Pancreas (tissue), 10 donors: ENCODE measurements around the gene EPHB3. TPM values are rescaled to one million over a fixed set of nuclear protein-coding genes. Genes with fewer than 3 reads are reported as not detected.

Source experiments
- ATAC-seq, 4 donors: fragments of 200-7000 bp; cut with Tn5 transposase; one replicate each; pipeline versions ENCODE4 v1.8.0 to v1.9.1; 2020; ENCODE audit warnings: mild to moderate bottlenecking in 4 of 4, moderate library complexity in 4 of 4
- DNase-seq, 6 donors: peaks; one replicate each; pipeline ENCODE4 v3.0.0-alpha.2; 2020
- FAIRE-seq: peaks from 2 replicates; lab custom pipeline; 2012; peaks lifted over from hg19 to GRCh38; lab: Jason Lieb, UNC
- H3K27ac ChIP-seq, 4 donors: fragments of 200-600 bp; sonication (generic); 1 replicate in 3 of 4; 2 replicates in 1 of 4; pipeline versions ENCODE4 v1.5.0 to v1.8.0; 2020
- H3K27me3 ChIP-seq, 4 donors: fragments of 200-600 bp; one replicate each; pipeline ENCODE4 v1.8.0; 2021
- H3K36me3 ChIP-seq, 3 donors: fragments of 200-600 bp; sonication (generic) in 1 of 3; one replicate each; pipeline versions ENCODE4 v1.5.0 to v1.8.0; 2020 to 2021
- H3K4me1 ChIP-seq, 3 donors: fragments of 200-600 bp; one replicate each; pipeline ENCODE4 v1.8.0; 2021
- H3K4me3 ChIP-seq, 4 donors: fragments of 200-600 bp; sonication (generic) in 2 of 4; one replicate each; pipeline versions ENCODE4 v1.5.0 to v1.8.0; 2020 to 2021
- H3K9me3 ChIP-seq, 4 donors: fragments of 200-600 bp; one replicate each; pipeline ENCODE4 v1.8.0; 2021
- WGBS, 2 donors: extraction: QIAGEN DNeasy Blood & Tissue Kit; methylation state at CpG; one replicate each; pipeline ENCODE4 v1.1.7; 2013; 5-methylcytosine and 5-hydroxymethylcytosine counted together
- intact Hi-C, 3 donors: fragments of 100-400 bp; cut with DNase I; formaldehyde crosslinking; loops; one replicate each; pipeline versions ENCODE4 v1.11.1 to v1.14.2; 2022
- polyA plus RNA-seq, 2 donors: library from polyadenylated mRNA; stranded (reverse); fragments of 200-250 nt; gene quantifications; one replicate each; pipeline ENCODE4 v1.2.3, GENCODE V29; 2013
- total RNA-seq, 6 donors: library from RNA; stranded (reverse); fragmentation: NEBNext Ultra II Directional in 4 of 6; extraction: Animal tissue kit (Norgen Biotek cat#: 25700) in 4 of 6; gene quantifications; one replicate each; pipeline versions ENCODE4 v1.2.1 to v1.2.4, GENCODE V29; 2021 to 2023
- TF ChIP-seq, protein P1 (sequence below), 4 donors: fragments of 200-600 bp; sonication (generic) in 3 of 4; IDR thresholded peaks; one replicate each; pipeline versions ENCODE4 v1.5.0 to v1.8.0; 2021; ENCODE audit warnings: antibody characterized with exemption in 4 of 4
- donor health status: healthy with polysubstance abuse.
- donor health status: DM: no; HTN: no; CAD: no; lungs with moderate emphysema.
- donor health status: DM: no; HTN: no; CAD: no.
- donor health status: control.
- donor health status: control.
- donor health status: Bipolar disorder and iron deficiency.
- donor health status: DM: yes; HTN: yes; CAD: no.
- donor health status: DM: no; HTN: no; CAD: no.
- donor health status: DM: no; HTN: no; CAD: no.
- donor health status: DM: yes; HTN: yes; CAD: no.

Gene EPHB3
- total and polyA plus RNA-seq, 8 donors = 5.8 to 17.3 (median 12.5) TPM

DNA sequence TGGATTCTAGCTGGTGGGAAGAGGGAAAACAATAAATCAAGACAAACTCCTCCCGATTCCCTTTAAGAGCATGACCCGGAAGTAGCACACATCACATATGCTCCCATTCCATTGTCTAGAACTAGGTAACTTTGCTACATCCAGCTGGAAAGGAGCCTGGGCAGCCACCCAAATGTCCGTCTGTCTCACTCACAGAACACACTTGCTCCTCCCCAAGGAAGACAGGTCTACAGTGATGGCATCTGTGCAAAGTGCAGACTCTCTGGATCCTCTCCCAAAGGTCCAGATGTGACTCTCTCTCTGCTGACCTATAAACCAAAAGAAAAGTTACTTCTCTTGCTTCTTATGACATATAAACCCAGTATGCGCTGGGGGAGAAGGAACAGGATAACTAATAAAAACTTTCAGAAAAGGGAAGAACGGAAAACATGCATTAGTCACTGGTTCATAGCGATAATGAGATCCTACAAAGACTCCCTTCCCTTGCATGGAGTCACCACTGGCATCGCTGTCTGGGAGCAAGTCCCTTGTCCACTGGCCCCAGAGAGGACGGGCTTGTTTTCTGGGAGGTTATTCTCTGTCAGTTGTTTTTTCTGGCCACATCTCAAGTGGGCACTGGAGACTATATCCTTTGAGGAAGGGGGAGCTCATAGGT, 29.8 kb upstream of the EPHB3 start:
- Histone ChIP-seq H3K27me3 (no peaks in the 10 kb centered on the region), H3K4me3 (no peak overlapping the region), H3K9me3 (no peaks in the 10 kb centered on the region), H3K27ac (no peak overlapping the region), H3K4me1 (no peaks in the 10 kb centered on the region), H3K36me3 (no peaks in the 10 kb centered on the region)
- WGBS, 2 donors = 50 to 57% methylated on average over 8 of the region's 8 CpGs
- DNase-seq = peak in 1 of 6 donors; percentile 34
- no peak for FAIRE-seq
- peak in 1 of 4 donors; percentile 47 for ATAC-seq
- TF ChIP-seq, protein P1, sequence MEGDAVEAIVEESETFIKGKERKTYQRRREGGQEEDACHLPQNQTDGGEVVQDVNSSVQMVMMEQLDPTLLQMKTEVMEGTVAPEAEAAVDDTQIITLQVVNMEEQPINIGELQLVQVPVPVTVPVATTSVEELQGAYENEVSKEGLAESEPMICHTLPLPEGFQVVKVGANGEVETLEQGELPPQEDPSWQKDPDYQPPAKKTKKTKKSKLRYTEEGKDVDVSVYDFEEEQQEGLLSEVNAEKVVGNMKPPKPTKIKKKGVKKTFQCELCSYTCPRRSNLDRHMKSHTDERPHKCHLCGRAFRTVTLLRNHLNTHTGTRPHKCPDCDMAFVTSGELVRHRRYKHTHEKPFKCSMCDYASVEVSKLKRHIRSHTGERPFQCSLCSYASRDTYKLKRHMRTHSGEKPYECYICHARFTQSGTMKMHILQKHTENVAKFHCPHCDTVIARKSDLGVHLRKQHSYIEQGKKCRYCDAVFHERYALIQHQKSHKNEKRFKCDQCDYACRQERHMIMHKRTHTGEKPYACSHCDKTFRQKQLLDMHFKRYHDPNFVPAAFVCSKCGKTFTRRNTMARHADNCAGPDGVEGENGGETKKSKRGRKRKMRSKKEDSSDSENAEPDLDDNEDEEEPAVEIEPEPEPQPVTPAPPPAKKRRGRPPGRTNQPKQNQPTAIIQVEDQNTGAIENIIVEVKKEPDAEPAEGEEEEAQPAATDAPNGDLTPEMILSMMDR (IDR thresholded peaks at IDR 0.05) = no peak
- intact Hi-C loops = loop anchor here in 1 of 3 donors (10.0 kb wide), 1 partner anchor 147 kb away; the partner anchor contains the start of gene CHRD

- TF ChIP-seq, protein P1 (IDR thresholded peaks at IDR 0.05) = no peak
- Histone ChIP-seq H3K4me1 (no peaks in the 10 kb centered on the region), H3K27ac (no peak overlapping the region), H3K36me3 (no peaks in the 10 kb centered on the region), H3K27me3 (no peaks in the 10 kb centered on the region), H3K9me3 (no peaks in the 10 kb centered on the region), H3K4me3 (no peak overlapping the region)
- DNase-seq = no peak
- WGBS, 2 donors = 79 to 81% methylated on average over 8 of the region's 8 CpGs
- no peak for FAIRE-seq
- intact Hi-C loops = loop anchor here in 1 of 3 donors (10.0 kb wide), 1 partner anchor 148 kb away; the partner anchor contains the start of gene CHRD
- ATAC-seq = no peak
Measured at GRCh38 chr3:184532940-184533732, 28.4 kb upstream of the EPHB3 start.

DNA sequence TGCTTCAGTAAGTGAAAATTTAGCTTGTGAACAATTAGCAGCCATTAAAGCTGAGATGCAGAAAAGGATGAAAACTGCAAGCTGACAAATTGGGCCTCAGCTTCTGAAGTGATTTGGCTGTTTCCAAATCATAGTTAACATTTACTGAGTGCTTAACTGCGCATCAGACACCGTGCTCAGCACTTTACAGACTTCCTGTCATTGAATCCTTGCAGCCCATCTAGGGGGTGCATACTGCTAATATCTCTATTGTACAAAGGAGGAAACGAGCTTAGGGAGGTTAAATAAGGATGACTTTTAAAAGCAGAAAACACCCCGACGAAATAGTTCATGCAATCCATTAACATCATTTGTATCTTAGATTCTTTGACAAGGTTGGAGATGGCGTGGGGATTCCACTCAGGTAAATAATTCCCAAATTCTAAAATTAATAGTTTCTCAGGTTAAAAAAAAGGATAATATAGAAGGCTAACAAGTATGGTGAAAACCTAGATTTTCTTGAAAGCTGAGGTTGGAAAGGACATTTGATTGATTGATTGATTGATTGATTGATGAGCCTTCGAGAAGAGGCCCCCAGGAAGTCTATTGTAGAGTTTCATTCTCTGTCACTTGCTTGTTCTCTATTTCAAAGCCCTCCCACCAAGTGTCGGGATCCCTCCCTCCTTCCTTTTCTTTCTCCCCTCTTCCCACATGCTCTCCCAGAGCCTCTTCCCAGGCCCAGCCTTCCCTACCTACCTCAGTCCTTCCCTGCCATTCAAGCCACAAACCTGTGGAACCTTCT, 23.5 kb upstream of the EPHB3 start:
- WGBS, 2 donors = 57 to 67% methylated on average over 8 of the region's 8 CpGs
- H3K27ac ChIP-seq = no peak overlapping the region
- H3K36me3 ChIP-seq = no peaks in the 10 kb centered on the region
- no peaks in the 10 kb centered on the region for H3K9me3 ChIP-seq
- no peak overlapping the region for H3K4me3 ChIP-seq
- TF ChIP-seq, protein P1 (IDR thresholded peaks at IDR 0.05) = no peak
- H3K4me1 ChIP-seq = no peaks in the 10 kb centered on the region
- no peaks in the 10 kb centered on the region for H3K27me3 ChIP-seq
- no peak for ATAC-seq
- peak in 1 of 6 donors; percentile 1 for DNase-seq
- intact Hi-C loops = loop anchor here in 2 of 3 donors (5.0 to 10.0 kb wide), 2 partner anchors 153 to 161 kb away; partner anchors contain the start of genes CHRD (in 1 of the 2) and THPO (in 1 of the 2)
- no peak for FAIRE-seq

- 78 to 80% methylated on average over 14 of the region's 14 CpGs for WGBS, 2 donors
- TF ChIP-seq, protein P1 (IDR thresholded peaks at IDR 0.05) = no peak
- peak in 1 of 6 donors; percentile 5 for DNase-seq
- intact Hi-C loops = loop anchor here in 2 of 3 donors (5.0 to 10.0 kb wide), 2 partner anchors 154 to 162 kb away; partner anchors contain the start of genes CHRD (in 1 of the 2) and THPO (in 1 of the 2)
- H3K36me3 ChIP-seq = no peaks in the 10 kb centered on the region
- no peak for ATAC-seq
- no peak overlapping the region for H3K4me3 ChIP-seq
- no peak for FAIRE-seq
- no peak overlapping the region for H3K27ac ChIP-seq
- H3K27me3 ChIP-seq = no peaks in the 10 kb centered on the region
- H3K9me3 ChIP-seq = no peaks in the 10 kb centered on the region
- no peaks in the 10 kb centered on the region for H3K4me1 ChIP-seq
Measured at GRCh38 chr3:184538666-184539431, 22.7 kb upstream of the EPHB3 start.
